ENCODE results near the gene PTGER2. TPM values are rescaled to one million over a fixed set of nuclear protein-coding genes. Genes with fewer than 3 reads are reported as not detected.

Gene PTGER2
- total RNA-seq, 2 donors from 2014 or later = not detected

DNA sequence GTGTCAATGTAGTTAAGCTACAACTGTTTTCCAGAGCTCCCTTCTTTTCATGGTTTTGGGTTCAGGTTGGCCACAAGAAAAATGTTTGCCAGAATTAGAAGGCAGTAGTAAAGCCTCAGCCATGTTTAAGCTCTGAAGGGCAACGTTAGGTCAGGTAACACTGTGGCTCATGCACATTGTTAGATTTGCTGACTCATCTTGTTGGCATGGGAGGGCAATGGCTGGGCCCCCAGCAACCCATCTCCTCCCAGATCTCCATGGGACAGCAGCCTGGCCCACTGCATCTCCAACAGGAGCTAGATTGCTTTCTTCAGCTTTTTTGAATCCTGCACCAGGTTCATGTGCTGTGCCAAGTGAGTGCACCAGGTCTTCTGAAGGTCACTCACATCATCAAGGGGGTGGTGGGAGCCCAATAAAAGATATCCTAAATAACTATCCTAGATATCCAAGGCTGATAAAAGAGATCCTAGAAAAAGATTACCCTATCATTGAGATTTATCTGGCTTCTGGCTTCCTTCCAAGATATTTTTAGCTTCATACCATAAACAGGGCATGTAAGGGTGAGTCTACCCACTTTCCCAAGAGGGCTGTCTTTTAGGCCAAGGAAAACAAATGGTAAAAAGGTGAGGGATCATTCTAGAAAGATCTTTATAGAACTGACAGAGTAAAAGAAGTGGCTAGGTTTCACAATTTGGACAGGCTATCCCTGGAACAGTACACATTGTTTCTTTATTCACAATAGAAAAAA is 28.9 kb downstream of the PTGER2 start:
- Mint-ChIP-seq H3K4me3 (no peak overlapping the region), H3K36me3 (ENCODE audit: low read depth) (no peaks in the 10 kb centered on the region), H3K9me3 (peaks cover 3% of the 10 kb centered on the region), H3K27me3 (ENCODE audit: insufficient read depth) (no peaks in the 10 kb centered on the region), H3K4me1 (no peaks in the 10 kb centered on the region), H3K27ac (peak overlapping the region; percentile 33)
- H3K27ac ChIP-seq (ENCODE audit: low read depth, low read length) = no peak overlapping the region
- H3K4me1 ChIP-seq (ENCODE audit: control insufficient read depth, insufficient read depth, low read length) = no peaks in the 10 kb centered on the region
- no peaks in the 10 kb centered on the region for H3K36me3 ChIP-seq (ENCODE audit: control insufficient read depth, insufficient read depth, low read length)
- H3K27me3 ChIP-seq (ENCODE audit: control insufficient read depth, insufficient read depth, low read length, poor library complexity, severe bottlenecking) = no peaks in the 10 kb centered on the region
- TF ChIP-seq, protein P1, sequence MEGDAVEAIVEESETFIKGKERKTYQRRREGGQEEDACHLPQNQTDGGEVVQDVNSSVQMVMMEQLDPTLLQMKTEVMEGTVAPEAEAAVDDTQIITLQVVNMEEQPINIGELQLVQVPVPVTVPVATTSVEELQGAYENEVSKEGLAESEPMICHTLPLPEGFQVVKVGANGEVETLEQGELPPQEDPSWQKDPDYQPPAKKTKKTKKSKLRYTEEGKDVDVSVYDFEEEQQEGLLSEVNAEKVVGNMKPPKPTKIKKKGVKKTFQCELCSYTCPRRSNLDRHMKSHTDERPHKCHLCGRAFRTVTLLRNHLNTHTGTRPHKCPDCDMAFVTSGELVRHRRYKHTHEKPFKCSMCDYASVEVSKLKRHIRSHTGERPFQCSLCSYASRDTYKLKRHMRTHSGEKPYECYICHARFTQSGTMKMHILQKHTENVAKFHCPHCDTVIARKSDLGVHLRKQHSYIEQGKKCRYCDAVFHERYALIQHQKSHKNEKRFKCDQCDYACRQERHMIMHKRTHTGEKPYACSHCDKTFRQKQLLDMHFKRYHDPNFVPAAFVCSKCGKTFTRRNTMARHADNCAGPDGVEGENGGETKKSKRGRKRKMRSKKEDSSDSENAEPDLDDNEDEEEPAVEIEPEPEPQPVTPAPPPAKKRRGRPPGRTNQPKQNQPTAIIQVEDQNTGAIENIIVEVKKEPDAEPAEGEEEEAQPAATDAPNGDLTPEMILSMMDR (conservative IDR thresholded peaks at IDR 0.05) = no peak
- H3K4me3 ChIP-seq (ENCODE audit: low read length) = no peak overlapping the region
- no peak overlapping the region for H3K9ac ChIP-seq (ENCODE audit: extremely low read depth, low read length, poor library complexity, severe bottlenecking)
- WGBS, 2 experiments (ENCODE audit: insufficient coverage in 1 of 2, insufficient read length in 1 of 2) = 71 to 77% methylated on average over 1 of the region's 1 CpG
- DNase-seq = no peak
- no peaks in the 10 kb centered on the region for H3K9me3 ChIP-seq (ENCODE audit: control insufficient read depth, low read length)

DNA sequence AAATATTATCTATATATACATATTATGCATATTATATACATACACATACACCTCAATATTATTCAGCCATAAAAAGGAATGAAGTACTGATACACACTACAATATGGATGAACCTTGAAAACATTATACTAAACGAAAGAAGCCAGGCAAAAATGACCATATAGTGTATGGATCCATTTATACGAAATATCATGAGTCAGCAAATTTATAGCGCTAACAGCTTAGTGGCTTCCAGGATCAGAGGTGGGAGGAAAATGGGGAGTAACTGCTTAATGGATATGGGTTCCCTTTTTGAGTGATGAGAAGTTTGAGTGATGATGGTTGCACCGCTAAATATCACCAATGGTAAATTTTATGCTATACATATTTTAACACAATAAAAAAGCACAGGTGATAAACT is 32.7 kb downstream of the PTGER2 start:
- no peak overlapping the region for H3K4me3 ChIP-seq (ENCODE audit: low read length)
- no peaks in the 10 kb centered on the region for H3K4me1 ChIP-seq (ENCODE audit: control insufficient read depth, insufficient read depth, low read length)
- H3K27ac ChIP-seq (ENCODE audit: low read depth, low read length) = no peak overlapping the region
- H3K4me1 Mint-ChIP-seq = peaks cover 10% of the 10 kb centered on the region
- H3K4me3 Mint-ChIP-seq = no peak overlapping the region
- H3K9me3 ChIP-seq (ENCODE audit: control insufficient read depth, low read length) = no peaks in the 10 kb centered on the region
- H3K9ac ChIP-seq (ENCODE audit: extremely low read depth, low read length, poor library complexity, severe bottlenecking) = no peak overlapping the region
- H3K36me3 Mint-ChIP-seq (ENCODE audit: low read depth) = no peaks in the 10 kb centered on the region
- no peak for DNase-seq
- no peaks in the 10 kb centered on the region for H3K27me3 ChIP-seq (ENCODE audit: control insufficient read depth, insufficient read depth, low read length, poor library complexity, severe bottlenecking)
- TF ChIP-seq, protein P1 (conservative IDR thresholded peaks at IDR 0.05) = no peak
- peaks cover 3% of the 10 kb centered on the region for H3K9me3 Mint-ChIP-seq
- H3K27ac Mint-ChIP-seq = no peak overlapping the region
- H3K27me3 Mint-ChIP-seq (ENCODE audit: insufficient read depth) = no peaks in the 10 kb centered on the region
- WGBS, 2 experiments (ENCODE audit: insufficient coverage in 1 of 2, insufficient read length in 1 of 2) = 94 to 96% methylated on average over 3 to 4 of the region's 4 CpGs
- no peaks in the 10 kb centered on the region for H3K36me3 ChIP-seq (ENCODE audit: control insufficient read depth, insufficient read depth, low read length)

DNA sequence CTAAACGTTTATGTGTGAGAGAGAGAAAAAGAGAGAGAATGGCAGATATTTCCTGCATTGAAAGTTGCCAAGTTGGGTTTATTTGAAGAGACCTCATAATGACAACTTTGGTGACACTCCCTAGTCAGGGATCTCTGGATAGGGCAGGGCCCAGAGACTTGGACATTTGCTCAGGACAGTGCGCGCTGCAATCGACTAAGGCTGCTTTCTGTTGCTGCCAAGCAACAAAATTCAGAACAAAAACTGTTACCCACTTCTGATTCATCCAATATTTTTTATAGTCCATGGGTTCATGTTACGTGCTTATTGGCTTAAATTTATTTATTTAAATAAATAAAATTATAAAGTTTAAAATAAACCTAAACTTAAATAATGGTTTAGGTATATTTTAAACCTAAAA is 34.2 kb downstream of the PTGER2 start:
- Histone ChIP-seq H3K9ac (ENCODE audit: extremely low read depth, low read length, poor library complexity, severe bottlenecking) (no peak overlapping the region), H3K27me3 (ENCODE audit: control insufficient read depth, insufficient read depth, low read length, poor library complexity, severe bottlenecking) (no peaks in the 10 kb centered on the region), H3K36me3 (ENCODE audit: control insufficient read depth, insufficient read depth, low read length) (no peaks in the 10 kb centered on the region), H3K27ac (ENCODE audit: low read depth, low read length) (no peak overlapping the region), H3K9me3 (ENCODE audit: control insufficient read depth, low read length) (no peaks in the 10 kb centered on the region), H3K4me1 (ENCODE audit: control insufficient read depth, insufficient read depth, low read length) (no peaks in the 10 kb centered on the region), H3K4me3 (ENCODE audit: low read length) (no peak overlapping the region)
- Mint-ChIP-seq H3K36me3 (ENCODE audit: low read depth) (no peaks in the 10 kb centered on the region), H3K27me3 (ENCODE audit: insufficient read depth) (no peaks in the 10 kb centered on the region), H3K4me3 (no peak overlapping the region), H3K4me1 (peaks cover 10% of the 10 kb centered on the region), H3K27ac (no peak overlapping the region), H3K9me3 (peaks cover 3% of the 10 kb centered on the region)
- 92 to 99% methylated on average over 4 of the region's 5 CpGs for WGBS, 2 experiments (ENCODE audit: insufficient coverage in 1 of 2, insufficient read length in 1 of 2)
- TF ChIP-seq, protein P1 (conservative IDR thresholded peaks at IDR 0.05) = no peak
- DNase-seq = no peak
